SK-N-SH treated with all-trans-retinoic acid at 6 μM for 48 hours (cell line): ENCODE data around the gene SLC44A3.

ENCODE experiments used
- ATAC-seq: fragments of 200-7000 bp; cut with Tn5 transposase; 3 replicates; pipeline ENCODE4 v1.9.1; 2020; ENCODE audit warnings: mild to moderate bottlenecking, moderate library complexity
- ARNTL ChIP-seq: fragments of 450-650 bp; formaldehyde crosslinking; IDR thresholded peaks from 2 replicates; pipeline ENCODE4 v1.5.0; 2020; ENCODE audit warnings: low read depth, mild to moderate bottlenecking, moderate library complexity, borderline replicate concordance
- BACH2 ChIP-seq: fragments of 250-450 bp; sonication (Bioruptor Pico); IDR thresholded peaks from 2 replicates; pipeline ENCODE4 v1.9.0; 2021; ENCODE audit warnings: mild to moderate bottlenecking, borderline replicate concordance
- CREB5 ChIP-seq: fragments of 250-450 bp; sonication (Bioruptor Pico); IDR thresholded peaks from 2 replicates; pipeline ENCODE4 v1.5.1; 2020; ENCODE audit warnings: low read depth, mild to moderate bottlenecking, moderate library complexity
- CSDC2 ChIP-seq: fragments of 250-450 bp; sonication (Bioruptor Pico); IDR thresholded peaks from 2 replicates; pipeline ENCODE4 v1.5.0; 2020; ENCODE audit warnings: mild to moderate bottlenecking, moderate library complexity
- CSRNP3 ChIP-seq: fragments of 250-450 bp; sonication (Bioruptor Pico); IDR thresholded peaks from 2 replicates; pipeline ENCODE4 v1.5.1; 2021; ENCODE audit warnings: mild to moderate bottlenecking, moderate library complexity
- ESRRG ChIP-seq: fragments of 250-450 bp; sonication (Bioruptor Pico); IDR thresholded peaks from 2 replicates; pipeline ENCODE4 v1.6.1; 2021; ENCODE audit warnings: mild to moderate bottlenecking
- GLIS3 ChIP-seq: fragments of 250-450 bp; sonication (Bioruptor Pico); IDR thresholded peaks from 2 replicates; pipeline ENCODE4 v1.5.0; 2020; ENCODE audit warnings: mild to moderate bottlenecking, moderate library complexity
- ISL1 ChIP-seq: fragments of 250-450 bp; sonication (Bioruptor Pico); IDR thresholded peaks from 2 replicates; pipeline ENCODE4 v2.1.2; 2022; ENCODE audit warnings: mild to moderate bottlenecking, moderate library complexity
- OSR1 ChIP-seq: fragments of 250-450 bp; sonication (Bioruptor Pico); IDR thresholded peaks from 2 replicates; pipeline ENCODE4 v1.8.0; 2022; ENCODE audit warnings: moderate library complexity, mild to moderate bottlenecking, inconsistent platforms
- PPARA ChIP-seq: fragments of 250-450 bp; sonication (Bioruptor Pico); IDR thresholded peaks from 2 replicates; pipeline ENCODE4 v1.5.0; 2020; ENCODE audit warnings: mild to moderate bottlenecking, borderline replicate concordance
- RARB ChIP-seq: fragments of 250-450 bp; sonication (Bioruptor Pico); IDR thresholded peaks from 2 replicates; pipeline ENCODE4 v1.8.0; 2021; ENCODE audit warnings: mild to moderate bottlenecking, moderate library complexity
- SNAI2 ChIP-seq: fragments of 250-450 bp; sonication (Bioruptor Pico); IDR thresholded peaks from 2 replicates; pipeline ENCODE4 v1.5.0; 2020; ENCODE audit warnings: mild to moderate bottlenecking, moderate library complexity
- TCF4 ChIP-seq: fragments of 250-450 bp; sonication (Bioruptor Pico); IDR thresholded peaks from 2 replicates; pipeline ENCODE4 v1.8.0; 2021; ENCODE audit warnings: mild to moderate bottlenecking, moderate library complexity, borderline replicate concordance
- TSHZ2 ChIP-seq: fragments of 250-450 bp; sonication (Bioruptor Pico); IDR thresholded peaks from 2 replicates; pipeline ENCODE4 v1.5.0; 2020; ENCODE audit warnings: mild to moderate bottlenecking, moderate library complexity
- ZC3H10 ChIP-seq: fragments of 250-450 bp; sonication (Bioruptor Pico); IDR thresholded peaks from 2 replicates; pipeline ENCODE4 v1.5.1; 2021; ENCODE audit warnings: mild to moderate bottlenecking, moderate library complexity
- ZFP3 ChIP-seq: fragments of 250-450 bp; sonication (Bioruptor Pico); IDR thresholded peaks from 2 replicates; pipeline ENCODE4 v1.5.0; 2020; ENCODE audit warnings: mild to moderate bottlenecking, moderate library complexity
- ZFP30 ChIP-seq: fragments of 450-650 bp; formaldehyde crosslinking; IDR thresholded peaks from 2 replicates; pipeline ENCODE4 v1.5.0; 2022; ENCODE audit warnings: mild to moderate bottlenecking, moderate library complexity
- ZNF565 ChIP-seq: fragments of 450-650 bp; formaldehyde crosslinking; conservative IDR thresholded peaks from 2 replicates; pipeline ENCODE4 v1.5.0; 2020; ENCODE audit warnings: low read depth, mild to moderate bottlenecking, moderate library complexity
- ZNF70 ChIP-seq: fragments of 450-650 bp; formaldehyde crosslinking; IDR thresholded peaks from 2 replicates; pipeline ENCODE4 v1.5.0; 2020; ENCODE audit warnings: mild to moderate bottlenecking, moderate library complexity
- ZNF8 ChIP-seq: fragments of 450-650 bp; formaldehyde crosslinking; IDR thresholded peaks from 2 replicates; pipeline ENCODE4 v1.5.0; 2020; ENCODE audit warnings: mild to moderate bottlenecking, moderate library complexity
- TF ChIP-seq, protein P1 (sequence below): fragments of 250-450 bp; sonication (Bioruptor Pico); IDR thresholded peaks from 2 replicates; pipeline ENCODE4 v1.8.0; 2021; ENCODE audit warnings: low read depth, mild to moderate bottlenecking, moderate library complexity, borderline replicate concordance

SLC44A3 gene

DNA sequence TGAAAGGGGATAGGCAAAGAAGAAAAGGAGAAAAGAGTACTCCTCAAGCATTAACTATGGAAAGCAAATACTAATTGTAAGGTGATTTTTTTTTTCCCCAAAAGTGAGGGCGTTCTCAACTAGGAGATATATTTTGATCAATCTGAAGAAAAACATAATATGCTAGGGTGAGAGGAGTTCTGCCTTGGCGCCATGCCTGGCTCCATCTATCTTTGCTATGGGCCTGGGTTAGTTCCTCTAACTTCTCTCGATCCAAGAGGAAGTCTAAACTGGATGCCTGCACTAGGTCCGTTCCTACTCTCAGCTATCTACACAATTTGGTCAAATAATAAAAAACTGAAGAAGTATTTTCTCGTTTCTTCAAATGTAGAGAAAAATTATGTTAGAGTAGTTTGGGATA lies 86.2 kb downstream of the SLC44A3 start:
- TF ChIP-seq ZNF565 (CRISPR knock-in tag) (no peak), ZNF70 (CRISPR knock-in tag) (no peak), SNAI2 (CRISPR knock-in tag) (no peak), ZFP3 (CRISPR knock-in tag) (no peak), ZNF8 (no peak), BACH2 (CRISPR knock-in tag) (no peak), ZC3H10 (CRISPR knock-in tag) (no peak), ESRRG (CRISPR knock-in tag) (no peak)
- no peak for ATAC-seq

DNA sequence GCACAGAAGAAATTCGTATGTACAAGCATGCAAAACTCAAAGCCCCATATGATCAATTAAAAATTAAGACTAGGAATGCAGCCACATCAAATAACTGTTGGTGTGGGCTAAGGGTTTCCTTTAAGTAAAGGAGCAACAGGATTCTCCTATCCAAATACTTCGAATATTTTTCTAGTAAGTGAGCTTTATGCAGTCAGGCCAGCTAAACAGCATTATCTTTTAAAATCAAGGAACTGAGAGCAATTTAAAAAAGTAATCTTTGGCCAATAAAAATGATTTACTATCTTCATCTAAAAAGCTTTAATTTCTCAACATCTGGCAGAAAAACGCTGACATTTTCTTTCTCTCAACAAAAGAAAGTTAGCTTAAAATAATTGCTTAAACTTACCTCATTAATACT lies 87.0 kb downstream of the SLC44A3 start:
- peak; percentile 35; the same call in 2 of the 3 replicates for ATAC-seq
- no peak for TF ChIP-seq BACH2 (CRISPR knock-in tag)
- TF ChIP-seq ISL1 (CRISPR knock-in tag): peak; percentile 37
- TF ChIP-seq, all 23 proteins: peak for 1

DNA sequence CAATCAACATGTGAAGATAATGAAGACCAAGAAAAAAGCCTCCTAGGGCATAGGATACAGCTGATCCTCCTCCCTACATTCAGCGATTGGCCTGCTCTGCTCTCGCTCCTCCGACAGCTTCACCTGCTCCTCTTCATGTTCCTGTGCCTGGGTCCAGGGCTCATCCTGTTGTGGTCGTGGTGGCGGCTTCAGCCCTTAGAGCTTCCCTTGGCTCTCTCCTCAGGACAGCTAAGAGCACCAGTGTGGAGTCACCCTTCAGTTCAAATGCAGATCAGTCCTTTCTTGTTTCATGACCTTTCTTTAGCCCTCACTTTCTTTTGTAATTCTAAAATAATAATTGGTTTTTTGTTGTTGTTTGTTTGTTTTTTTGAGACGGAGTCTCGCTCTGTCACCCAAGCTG lies 88.0 kb downstream of the SLC44A3 start:
- no peak for ATAC-seq
- TF ChIP-seq PPARA (CRISPR knock-in tag): no peak
- TF ChIP-seq BACH2 (CRISPR knock-in tag): no peak
- no peak for TF ChIP-seq SNAI2 (CRISPR knock-in tag)
- no peak for TF ChIP-seq ZFP30 (CRISPR knock-in tag)
- no peak for TF ChIP-seq ZFP3 (CRISPR knock-in tag)
- no peak for TF ChIP-seq ZC3H10 (CRISPR knock-in tag)
- TF ChIP-seq RARB (CRISPR knock-in tag): no peak
- TF ChIP-seq GLIS3 (CRISPR knock-in tag): no peak
- TF ChIP-seq TCF4 (CRISPR knock-in tag): no peak
- no peak for TF ChIP-seq ARNTL
- no peak for TF ChIP-seq CREB5 (CRISPR knock-in tag)
- TF ChIP-seq CSDC2: no peak
- no peak for TF ChIP-seq ZNF70 (CRISPR knock-in tag)

- no peak for TF ChIP-seq ZNF565 (CRISPR knock-in tag)
- TF ChIP-seq, protein P1, sequence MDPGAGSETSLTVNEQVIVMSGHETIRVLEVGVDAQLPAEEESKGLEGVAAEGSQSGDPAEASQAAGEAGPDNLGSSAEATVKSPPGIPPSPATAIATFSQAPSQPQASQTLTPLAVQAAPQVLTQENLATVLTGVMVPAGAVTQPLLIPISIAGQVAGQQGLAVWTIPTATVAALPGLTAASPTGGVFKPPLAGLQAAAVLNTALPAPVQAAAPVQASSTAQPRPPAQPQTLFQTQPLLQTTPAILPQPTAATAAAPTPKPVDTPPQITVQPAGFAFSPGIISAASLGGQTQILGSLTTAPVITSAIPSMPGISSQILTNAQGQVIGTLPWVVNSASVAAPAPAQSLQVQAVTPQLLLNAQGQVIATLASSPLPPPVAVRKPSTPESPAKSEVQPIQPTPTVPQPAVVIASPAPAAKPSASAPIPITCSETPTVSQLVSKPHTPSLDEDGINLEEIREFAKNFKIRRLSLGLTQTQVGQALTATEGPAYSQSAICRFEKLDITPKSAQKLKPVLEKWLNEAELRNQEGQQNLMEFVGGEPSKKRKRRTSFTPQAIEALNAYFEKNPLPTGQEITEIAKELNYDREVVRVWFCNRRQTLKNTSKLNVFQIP: no peak
- TF ChIP-seq ISL1 (CRISPR knock-in tag): no peak
- no peak for TF ChIP-seq OSR1 (CRISPR knock-in tag)
- no peak for TF ChIP-seq CSRNP3
- TF ChIP-seq GLIS3 (CRISPR knock-in tag): no peak
- no peak for TF ChIP-seq ZNF70 (CRISPR knock-in tag)
- TF ChIP-seq ZFP30 (CRISPR knock-in tag): no peak
- TF ChIP-seq ZNF8: no peak
- no peak for TF ChIP-seq ARNTL
- no peak for TF ChIP-seq ESRRG (CRISPR knock-in tag)
- TF ChIP-seq ZFP3 (CRISPR knock-in tag): no peak
- no peak for TF ChIP-seq RARB (CRISPR knock-in tag)
- no peak for TF ChIP-seq CSDC2
- TF ChIP-seq TSHZ2 (CRISPR knock-in tag): no peak
- no peak for TF ChIP-seq CREB5 (CRISPR knock-in tag)
- no peak for TF ChIP-seq PPARA (CRISPR knock-in tag)
- no peak for TF ChIP-seq BACH2 (CRISPR knock-in tag)
- TF ChIP-seq, all 23 proteins: peak for 0
- ATAC-seq: no peak
Measured at GRCh38 chr1:94908965-94909364, 88.8 kb downstream of the SLC44A3 start.
